ENCODE data around the gene ADGRD1.

Gene ADGRD1

GRCh38 chr12:131140069-131140435, 186.3 kb downstream of the ADGRD1 start:
- ChIA-PET CTCF (no interaction called here), POLR2A (no interaction called here)
- H3K4me3 ChIP-seq (ENCODE audit: low read depth, low read length): no peak overlapping the region
- no peak for TF ChIP-seq CTCF (IDR thresholded peaks at IDR 0.05; ENCODE audit: insufficient read depth, low read length, missing control alignments)
- DNase-seq (ENCODE audit: low read depth, low spot score): no peak

GRCh38 chr12:131140697-131141096, 187.0 kb downstream of the ADGRD1 start:
- ChIA-PET CTCF (no interaction called here), POLR2A (no interaction called here)
- TF ChIP-seq CTCF (IDR thresholded peaks at IDR 0.05; ENCODE audit: insufficient read depth, low read length, missing control alignments): no peak
- H3K4me3 ChIP-seq (ENCODE audit: low read depth, low read length): no peak overlapping the region
- DNase-seq (ENCODE audit: low read depth, low spot score): no peak

GRCh38 chr12:131141514-131141913, 187.8 kb downstream of the ADGRD1 start:
- DNase-seq (ENCODE audit: low read depth, low spot score): no peak
- ChIA-PET CTCF (no interaction called here), POLR2A (no interaction called here)
- H3K4me3 ChIP-seq (ENCODE audit: low read depth, low read length): no peak overlapping the region
- TF ChIP-seq CTCF (IDR thresholded peaks at IDR 0.05; ENCODE audit: insufficient read depth, low read length, missing control alignments): no peak

GRCh38 chr12:131142891-131143657, 189.4 kb downstream of the ADGRD1 start:
- CTCF ChIA-PET: no interaction called here
- POLR2A ChIA-PET: no interaction called here
- no peak overlapping the region for H3K4me3 ChIP-seq (ENCODE audit: low read depth, low read length)
- no peak for TF ChIP-seq CTCF (IDR thresholded peaks at IDR 0.05; ENCODE audit: insufficient read depth, low read length, missing control alignments)
- DNase-seq (ENCODE audit: low read depth, low spot score): no peak

GRCh38 chr12:131146173-131146675, 192.5 kb downstream of the ADGRD1 start:
- TF ChIP-seq CTCF (IDR thresholded peaks at IDR 0.05; ENCODE audit: insufficient read depth, low read length, missing control alignments): no peak
- CTCF ChIA-PET: no interaction called here
- POLR2A ChIA-PET: no interaction called here
- no peak for DNase-seq (ENCODE audit: low read depth, low spot score)
- no peak overlapping the region for H3K4me3 ChIP-seq (ENCODE audit: low read depth, low read length)

- ChIA-PET CTCF (no interaction called here), POLR2A (no interaction called here)
- H3K4me3 ChIP-seq (ENCODE audit: low read depth, low read length): no peak overlapping the region
- no peak for TF ChIP-seq CTCF (IDR thresholded peaks at IDR 0.05; ENCODE audit: insufficient read depth, low read length, missing control alignments)
- DNase-seq (ENCODE audit: low read depth, low spot score): no peak
These were observed 193.6 kb downstream of the ADGRD1 start for GRCh38 chr12:131147293-131147692.

Data from AG04449 (cell line).